ENCODE results near the gene TLR8.

DNA sequence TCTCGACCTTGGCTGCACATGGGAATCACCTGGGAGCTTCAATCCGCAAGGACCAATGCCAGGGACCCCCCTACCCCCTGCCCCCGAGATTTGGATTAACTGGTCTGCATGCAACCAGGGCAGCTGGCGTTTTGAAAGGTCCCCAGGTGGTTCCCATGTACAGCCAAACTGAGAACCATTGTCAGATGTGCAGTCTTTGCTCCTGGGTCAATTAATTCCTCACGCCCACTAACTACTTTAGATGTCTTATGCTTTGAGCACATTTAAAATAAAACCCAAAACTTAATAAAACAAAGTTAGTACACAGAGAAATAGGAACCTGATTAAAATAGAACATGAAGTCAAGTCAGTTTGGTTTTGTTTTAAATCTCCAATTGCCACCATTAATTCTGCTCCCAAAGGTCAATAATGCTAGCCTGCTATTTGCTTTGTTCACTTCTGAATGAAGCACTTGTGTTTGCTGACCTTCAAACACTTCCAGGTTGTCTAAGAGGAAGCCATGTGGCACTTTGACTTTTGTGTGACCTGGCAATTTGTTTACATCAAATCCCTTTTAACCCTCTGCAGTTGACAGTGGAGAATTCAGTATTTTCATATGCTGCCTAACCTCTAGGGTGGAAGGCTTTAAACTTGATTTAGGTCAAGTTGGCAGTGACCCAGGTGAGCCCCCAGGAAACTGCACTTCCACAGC lies 41.3 kb downstream of the TLR8 start:
- TF ChIP-seq, protein P1, sequence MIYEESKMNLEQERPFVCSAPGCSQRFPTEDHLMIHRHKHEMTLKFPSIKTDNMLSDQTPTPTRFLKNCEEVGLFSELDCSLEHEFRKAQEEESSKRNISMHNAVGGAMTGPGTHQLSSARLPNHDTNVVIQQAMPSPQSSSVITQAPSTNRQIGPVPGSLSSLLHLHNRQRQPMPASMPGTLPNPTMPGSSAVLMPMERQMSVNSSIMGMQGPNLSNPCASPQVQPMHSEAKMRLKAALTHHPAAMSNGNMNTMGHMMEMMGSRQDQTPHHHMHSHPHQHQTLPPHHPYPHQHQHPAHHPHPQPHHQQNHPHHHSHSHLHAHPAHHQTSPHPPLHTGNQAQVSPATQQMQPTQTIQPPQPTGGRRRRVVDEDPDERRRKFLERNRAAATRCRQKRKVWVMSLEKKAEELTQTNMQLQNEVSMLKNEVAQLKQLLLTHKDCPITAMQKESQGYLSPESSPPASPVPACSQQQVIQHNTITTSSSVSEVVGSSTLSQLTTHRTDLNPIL (CRISPR knock-in tag; IDR thresholded peaks at IDR 0.05; ENCODE audit: low read depth), result no peak
- TF ChIP-seq, protein P2, sequence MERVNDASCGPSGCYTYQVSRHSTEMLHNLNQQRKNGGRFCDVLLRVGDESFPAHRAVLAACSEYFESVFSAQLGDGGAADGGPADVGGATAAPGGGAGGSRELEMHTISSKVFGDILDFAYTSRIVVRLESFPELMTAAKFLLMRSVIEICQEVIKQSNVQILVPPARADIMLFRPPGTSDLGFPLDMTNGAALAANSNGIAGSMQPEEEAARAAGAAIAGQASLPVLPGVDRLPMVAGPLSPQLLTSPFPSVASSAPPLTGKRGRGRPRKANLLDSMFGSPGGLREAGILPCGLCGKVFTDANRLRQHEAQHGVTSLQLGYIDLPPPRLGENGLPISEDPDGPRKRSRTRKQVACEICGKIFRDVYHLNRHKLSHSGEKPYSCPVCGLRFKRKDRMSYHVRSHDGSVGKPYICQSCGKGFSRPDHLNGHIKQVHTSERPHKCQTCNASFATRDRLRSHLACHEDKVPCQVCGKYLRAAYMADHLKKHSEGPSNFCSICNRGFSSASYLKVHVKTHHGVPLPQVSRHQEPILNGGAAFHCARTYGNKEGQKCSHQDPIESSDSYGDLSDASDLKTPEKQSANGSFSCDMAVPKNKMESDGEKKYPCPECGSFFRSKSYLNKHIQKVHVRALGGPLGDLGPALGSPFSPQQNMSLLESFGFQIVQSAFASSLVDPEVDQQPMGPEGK (CRISPR knock-in tag; IDR thresholded peaks at IDR 0.05; ENCODE audit: borderline replicate concordance), result no peak
- TF ChIP-seq OSR1 (CRISPR knock-in tag; IDR thresholded peaks at IDR 0.05) (no peak), TCF4 (CRISPR knock-in tag; IDR thresholded peaks at IDR 0.05; ENCODE audit: borderline replicate concordance) (no peak), RARB (CRISPR knock-in tag; IDR thresholded peaks at IDR 0.05) (no peak), ZNF8 (CRISPR knock-in tag; IDR thresholded peaks at IDR 0.05) (no peak), SNAI2 (CRISPR knock-in tag; IDR thresholded peaks at IDR 0.05) (no peak), ZFP3 (CRISPR knock-in tag; IDR thresholded peaks at IDR 0.05) (no peak), ESRRG (CRISPR knock-in tag; IDR thresholded peaks at IDR 0.05) (no peak), GLIS3 (CRISPR knock-in tag; IDR thresholded peaks at IDR 0.05) (no peak), ARNTL (CRISPR knock-in tag; IDR thresholded peaks at IDR 0.05; ENCODE audit: borderline replicate concordance, low read depth) (no peak)
- TF ChIP-seq, protein P3, sequence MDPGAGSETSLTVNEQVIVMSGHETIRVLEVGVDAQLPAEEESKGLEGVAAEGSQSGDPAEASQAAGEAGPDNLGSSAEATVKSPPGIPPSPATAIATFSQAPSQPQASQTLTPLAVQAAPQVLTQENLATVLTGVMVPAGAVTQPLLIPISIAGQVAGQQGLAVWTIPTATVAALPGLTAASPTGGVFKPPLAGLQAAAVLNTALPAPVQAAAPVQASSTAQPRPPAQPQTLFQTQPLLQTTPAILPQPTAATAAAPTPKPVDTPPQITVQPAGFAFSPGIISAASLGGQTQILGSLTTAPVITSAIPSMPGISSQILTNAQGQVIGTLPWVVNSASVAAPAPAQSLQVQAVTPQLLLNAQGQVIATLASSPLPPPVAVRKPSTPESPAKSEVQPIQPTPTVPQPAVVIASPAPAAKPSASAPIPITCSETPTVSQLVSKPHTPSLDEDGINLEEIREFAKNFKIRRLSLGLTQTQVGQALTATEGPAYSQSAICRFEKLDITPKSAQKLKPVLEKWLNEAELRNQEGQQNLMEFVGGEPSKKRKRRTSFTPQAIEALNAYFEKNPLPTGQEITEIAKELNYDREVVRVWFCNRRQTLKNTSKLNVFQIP (CRISPR knock-in tag; IDR thresholded peaks at IDR 0.05; ENCODE audit: borderline replicate concordance, low read depth), result no peak
- TF ChIP-seq, protein P4, sequence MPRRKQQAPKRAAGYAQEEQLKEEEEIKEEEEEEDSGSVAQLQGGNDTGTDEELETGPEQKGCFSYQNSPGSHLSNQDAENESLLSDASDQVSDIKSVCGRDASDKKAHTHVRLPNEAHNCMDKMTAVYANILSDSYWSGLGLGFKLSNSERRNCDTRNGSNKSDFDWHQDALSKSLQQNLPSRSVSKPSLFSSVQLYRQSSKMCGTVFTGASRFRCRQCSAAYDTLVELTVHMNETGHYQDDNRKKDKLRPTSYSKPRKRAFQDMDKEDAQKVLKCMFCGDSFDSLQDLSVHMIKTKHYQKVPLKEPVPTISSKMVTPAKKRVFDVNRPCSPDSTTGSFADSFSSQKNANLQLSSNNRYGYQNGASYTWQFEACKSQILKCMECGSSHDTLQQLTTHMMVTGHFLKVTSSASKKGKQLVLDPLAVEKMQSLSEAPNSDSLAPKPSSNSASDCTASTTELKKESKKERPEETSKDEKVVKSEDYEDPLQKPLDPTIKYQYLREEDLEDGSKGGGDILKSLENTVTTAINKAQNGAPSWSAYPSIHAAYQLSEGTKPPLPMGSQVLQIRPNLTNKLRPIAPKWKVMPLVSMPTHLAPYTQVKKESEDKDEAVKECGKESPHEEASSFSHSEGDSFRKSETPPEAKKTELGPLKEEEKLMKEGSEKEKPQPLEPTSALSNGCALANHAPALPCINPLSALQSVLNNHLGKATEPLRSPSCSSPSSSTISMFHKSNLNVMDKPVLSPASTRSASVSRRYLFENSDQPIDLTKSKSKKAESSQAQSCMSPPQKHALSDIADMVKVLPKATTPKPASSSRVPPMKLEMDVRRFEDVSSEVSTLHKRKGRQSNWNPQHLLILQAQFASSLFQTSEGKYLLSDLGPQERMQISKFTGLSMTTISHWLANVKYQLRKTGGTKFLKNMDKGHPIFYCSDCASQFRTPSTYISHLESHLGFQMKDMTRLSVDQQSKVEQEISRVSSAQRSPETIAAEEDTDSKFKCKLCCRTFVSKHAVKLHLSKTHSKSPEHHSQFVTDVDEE (CRISPR knock-in tag; IDR thresholded peaks at IDR 0.05), result no peak
